H1 (cell line): ENCODE results near the gene PDHX. TPM values are rescaled to one million over a fixed set of nuclear protein-coding genes. Genes with fewer than 3 reads are reported as not detected.

Experiments used
- CBX5 ChIP-seq: fragments of 300-800, 300-1000 bp; sonication (generic); IDR thresholded peaks from 2 replicates; pipeline ENCODE4 v1.7.1; 2016; ENCODE audit warnings: antibody characterized with exemption, low read length, low read depth
- CHD1 ChIP-seq: IDR thresholded peaks from 2 replicates; pipeline ENCODE4 v1.6.1; 2012; ENCODE audit warnings: low read depth, low read length, improper control_type of control experiment
- HDAC2 ChIP-seq, 2 experiments: fragments of 300-600 bp in 1 of 2; sonication (generic) in 1 of 2; IDR thresholded peaks; 2 replicates each; pipeline ENCODE4 v1.6.1; 2011 to 2012; ENCODE audit warnings: low read depth in 2 of 2, low read length in 2 of 2, mild to moderate bottlenecking in 2 of 2, moderate library complexity in 2 of 2, borderline replicate concordance in 1 of 2, inconsistent platforms in 1 of 2
- NRF1 ChIP-seq: IDR thresholded peaks from 2 replicates; pipeline ENCODE4 v1.6.1; 2011; ENCODE audit warnings: mild to moderate bottlenecking, low read depth, low read length, improper control_type of control experiment
- SAP30 ChIP-seq: fragments of 300-600 bp; sonication (generic); IDR thresholded peaks from 2 replicates; pipeline ENCODE4 v1.7.1; 2012; ENCODE audit warnings: low read length, moderate library complexity, mild to moderate bottlenecking, inconsistent platforms; ENCODE audit not compliant: insufficient read depth, insufficient replicate concordance
- TAF7 ChIP-seq: optimal IDR thresholded peaks from 2 replicates; pipeline ENCODE3; 2011; ENCODE audit warnings: low read depth, mild to moderate bottlenecking, inconsistent platforms, low read length, moderate library complexity, borderline replicate concordance
- polyA plus RNA-seq, 7 experiments: library from polyadenylated mRNA; depleted of rRNA in 3 of 7; stranded (reverse) in 5 of 7; unstranded in 2 of 7; fragments of >200 nt in 5 of 7; fragments of 200-250 nt in 2 of 7; gene quantifications; 1 replicate in 5 of 7; 2 replicates in 1 of 7; 4 replicates in 1 of 7; pipeline versions ENCODE4 v1.2.1 to v1.2.3, GENCODE V29; 2011 to 2013; ENCODE audit warnings: missing spikeins in 2 of 7, mixed read lengths in 2 of 7
- total RNA-seq: library from RNA; stranded (reverse); fragmentation: NEBNext Ultra II Directional; extraction: Animal tissue kit (Norgen Biotek cat#: 25700); gene quantifications from 2 replicates; pipeline ENCODE4 v1.2.1, GENCODE V29; 2021
- TF ChIP-seq, protein P1 (sequence below): IDR thresholded peaks from 2 replicates; pipeline ENCODE4 v1.6.1; 2012; ENCODE audit warnings: inconsistent platforms
- TF ChIP-seq, protein P2 (sequence below): IDR thresholded peaks from 2 replicates; pipeline ENCODE4 v1.6.1; 2012; ENCODE audit warnings: low read length, inconsistent platforms

PDHX gene
- total and polyA plus RNA-seq, 2 of the 8 experiments (the other 6 are each of a cell fraction or from before 2014, with no cell fraction given) = 12.4 to 51.9 TPM

DNA sequence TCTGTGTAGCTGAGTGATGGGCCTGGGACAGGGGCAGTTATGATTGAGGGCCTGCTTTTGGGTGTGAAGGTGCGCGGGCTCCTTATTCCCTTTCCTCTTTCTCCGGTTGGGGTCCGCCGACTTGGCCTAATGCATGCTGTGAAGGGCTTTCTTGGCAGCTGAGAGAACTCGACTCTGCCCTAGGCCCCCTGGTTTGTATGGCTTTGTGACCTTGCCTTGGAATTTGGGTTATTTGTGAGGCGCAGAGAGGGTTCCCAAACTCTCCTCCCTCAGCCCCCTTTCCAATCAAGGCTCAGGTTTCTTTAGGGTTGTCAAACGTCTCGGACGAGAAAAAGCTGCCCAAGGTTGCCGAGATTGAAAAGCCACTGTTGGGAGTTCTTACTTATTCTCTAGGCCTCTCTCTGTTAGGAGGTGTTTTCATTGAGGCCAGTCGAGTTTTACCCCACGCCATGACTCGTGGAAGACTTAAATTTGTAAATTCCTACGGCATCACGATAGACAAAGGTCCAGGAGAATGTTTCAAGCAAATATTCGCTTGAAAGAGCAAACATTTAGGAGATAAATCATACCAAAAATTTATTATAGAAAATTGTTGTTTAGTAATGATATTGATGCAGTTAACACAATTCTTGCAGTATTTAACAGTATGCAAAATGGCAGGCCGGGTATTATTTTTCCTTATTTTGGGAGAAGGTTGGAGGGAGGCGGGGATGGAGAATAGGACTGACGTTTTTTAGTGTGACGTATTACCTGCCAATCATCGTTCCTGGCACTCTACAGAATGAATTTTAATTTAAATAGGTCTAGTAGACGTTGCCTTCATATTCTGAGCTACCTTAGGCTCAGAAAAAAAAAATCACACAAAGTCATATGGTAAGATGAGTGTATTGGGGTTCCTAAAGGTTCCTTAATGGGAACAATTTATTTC is 689 bp downstream of the PDHX start (continued):
- TF ChIP-seq TAF7 = no peak
- TF ChIP-seq HDAC2 (IDR thresholded peaks at IDR 0.05; ENCODE audit: borderline replicate concordance in 1 of 2, low read depth in 2 of 2, low read length in 2 of 2) = no peak
- no peak for TF ChIP-seq NRF1
- TF ChIP-seq CBX5 = no peak
- peak; percentile 55 for TF ChIP-seq SAP30
- TF ChIP-seq CHD1 = no peak
- TF ChIP-seq, protein P1, sequence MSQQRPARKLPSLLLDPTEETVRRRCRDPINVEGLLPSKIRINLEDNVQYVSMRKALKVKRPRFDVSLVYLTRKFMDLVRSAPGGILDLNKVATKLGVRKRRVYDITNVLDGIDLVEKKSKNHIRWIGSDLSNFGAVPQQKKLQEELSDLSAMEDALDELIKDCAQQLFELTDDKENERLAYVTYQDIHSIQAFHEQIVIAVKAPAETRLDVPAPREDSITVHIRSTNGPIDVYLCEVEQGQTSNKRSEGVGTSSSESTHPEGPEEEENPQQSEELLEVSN = no peak
- TF ChIP-seq, protein P2, sequence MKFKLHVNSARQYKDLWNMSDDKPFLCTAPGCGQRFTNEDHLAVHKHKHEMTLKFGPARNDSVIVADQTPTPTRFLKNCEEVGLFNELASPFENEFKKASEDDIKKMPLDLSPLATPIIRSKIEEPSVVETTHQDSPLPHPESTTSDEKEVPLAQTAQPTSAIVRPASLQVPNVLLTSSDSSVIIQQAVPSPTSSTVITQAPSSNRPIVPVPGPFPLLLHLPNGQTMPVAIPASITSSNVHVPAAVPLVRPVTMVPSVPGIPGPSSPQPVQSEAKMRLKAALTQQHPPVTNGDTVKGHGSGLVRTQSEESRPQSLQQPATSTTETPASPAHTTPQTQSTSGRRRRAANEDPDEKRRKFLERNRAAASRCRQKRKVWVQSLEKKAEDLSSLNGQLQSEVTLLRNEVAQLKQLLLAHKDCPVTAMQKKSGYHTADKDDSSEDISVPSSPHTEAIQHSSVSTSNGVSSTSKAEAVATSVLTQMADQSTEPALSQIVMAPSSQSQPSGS = no peak
